ENCODE results near the gene SH3BP4. TPM values are rescaled to one million over a fixed set of nuclear protein-coding genes. Genes with fewer than 3 reads are reported as not detected.
A peak's percentile ranks its signal among the peaks of the same experiment; 100 is the strongest.

Gene SH3BP4
- total RNA-seq, 1 donor from 2014 or later = 19.2 TPM

GRCh38 chr2:234979204-234980167, 27.7 kb downstream of the SH3BP4 start:
- Histone ChIP-seq H3K27me3 (no peaks in the 10 kb centered on the region), H3K27ac (no peak overlapping the region), H3K36me3 (no peaks in the 10 kb centered on the region), H3K4me3 (no peak overlapping the region), H3K9me3 (no peaks in the 10 kb centered on the region), H3K4me1 (peaks cover 56% of the 10 kb centered on the region)
- intact Hi-C loops (cut with DNase I) = no loop called here
- DNase-seq (ENCODE audit: extremely low spot score in 2 of 2) = no peak
- TF ChIP-seq POLR2A (IDR thresholded peaks at IDR 0.05) (no peak), CTCF (IDR thresholded peaks at IDR 0.05) (no peak), POLR2AphosphoS5 (IDR thresholded peaks at IDR 0.05; ENCODE audit: insufficient read depth in 1 of 2, low read depth in 1 of 2) (no peak)

GRCh38 chr2:234980451-234981187, 28.8 kb downstream of the SH3BP4 start:
- no peak for TF ChIP-seq POLR2A (IDR thresholded peaks at IDR 0.05)
- TF ChIP-seq POLR2AphosphoS5 (IDR thresholded peaks at IDR 0.05; ENCODE audit: insufficient read depth in 1 of 2, low read depth in 1 of 2) = no peak
- TF ChIP-seq CTCF (IDR thresholded peaks at IDR 0.05) = no peak
- H3K4me1 ChIP-seq = peaks cover 45% of the 10 kb centered on the region

GRCh38 chr2:234981197-234982095, 29.6 kb downstream of the SH3BP4 start:
- no peaks in the 10 kb centered on the region for H3K9me3 ChIP-seq
- H3K4me1 ChIP-seq = peaks cover 45% of the 10 kb centered on the region
- TF ChIP-seq POLR2A (IDR thresholded peaks at IDR 0.05) = no peak
- peak in 1 of 2 donors; percentile 50 for TF ChIP-seq POLR2AphosphoS5 (IDR thresholded peaks at IDR 0.05; ENCODE audit: insufficient read depth in 1 of 2, low read depth in 1 of 2)
- intact Hi-C loops (cut with DNase I) = no loop called here
- DNase-seq (ENCODE audit: extremely low spot score in 2 of 2) = peak in 1 of 2 donors; percentile 92
- H3K27ac ChIP-seq = no peak overlapping the region
- no peaks in the 10 kb centered on the region for H3K27me3 ChIP-seq
- H3K4me3 ChIP-seq = peak overlapping the region; percentile 1 to 13
- H3K36me3 ChIP-seq = no peaks in the 10 kb centered on the region

More at GRCh38 chr2:234980451-234981187, 28.8 kb downstream of the SH3BP4 start:
- H3K27ac ChIP-seq = no peak overlapping the region
- H3K36me3 ChIP-seq = no peaks in the 10 kb centered on the region
- H3K4me3 ChIP-seq = peak overlapping the region in 1 of 2 donors; percentile 13
- no peaks in the 10 kb centered on the region for H3K9me3 ChIP-seq
- intact Hi-C loops (cut with DNase I) = no loop called here
- no peaks in the 10 kb centered on the region for H3K27me3 ChIP-seq
- DNase-seq (ENCODE audit: extremely low spot score in 2 of 2) = no peak

GRCh38 chr2:234982096-234982834, 30.4 kb downstream of the SH3BP4 start:
- DNase-seq (ENCODE audit: extremely low spot score in 2 of 2) = no peak
- H3K4me3 ChIP-seq = no peak overlapping the region
- intact Hi-C loops (cut with DNase I) = no loop called here
- no peaks in the 10 kb centered on the region for H3K27me3 ChIP-seq
- no peaks in the 10 kb centered on the region for H3K36me3 ChIP-seq
- TF ChIP-seq POLR2A (IDR thresholded peaks at IDR 0.05) = no peak
- TF ChIP-seq POLR2AphosphoS5 (IDR thresholded peaks at IDR 0.05; ENCODE audit: insufficient read depth in 1 of 2, low read depth in 1 of 2) = no peak
- no peak for TF ChIP-seq CTCF (IDR thresholded peaks at IDR 0.05)
- no peak overlapping the region for H3K27ac ChIP-seq
- H3K4me1 ChIP-seq = peaks cover 45% of the 10 kb centered on the region
- no peaks in the 10 kb centered on the region for H3K9me3 ChIP-seq

Data from vagina (tissue), 2 donors.